ENCODE results near the gene YY1AP1. TPM values are rescaled to one million over a fixed set of nuclear protein-coding genes. Genes with fewer than 3 reads are reported as not detected.
"Not testable (repeated sequence)": the region's sequence is repeated elsewhere in the genome, so short reads cannot be mapped to it uniquely, and the experiment has no call there.

Gene YY1AP1
- 10 to 100 TPM; 26.7 to 56.1 (median 32.2) TPM for polyA plus RNA-seq (ENCODE audit: low read depth in 6 of 6)

- DNase-seq (peak; percentile 93), ATAC-seq (ENCODE audit: low read depth in 2 of 2) (peak; percentile 83 to 84)
- Mint-ChIP-seq H3K4me3 (peak within 1 kb of the TSS; percentile 95 to 99 (median 97)), H3K27me3 (no peaks in the 10 kb centered on the region), H3K36me3 (peaks cover 7 to 17% of the 10 kb centered on the region in 2 donors), H3K27ac (peak within 1 kb of the TSS; percentile 93 to 99 (median 96)), H3K4me1 (peaks cover 29 to 68% (median 57%) of the 10 kb centered on the region in 3 donors), H3K9me3 (peaks cover 0 to 2% (median 0%) of the 10 kb centered on the region in 7 donors)
These were observed at the start of gene YY1AP1 for GRCh38 chr1:155688324-155689080. Gene YY1AP1 (minus strand): TSS chr1:155688774. CDS start chr1:155680436, 8,338 bp downstream.

- ATAC-seq (ENCODE audit: low read depth in 2 of 2) = peak; percentile 32 to 45
- peak; percentile 12 for DNase-seq
- Mint-ChIP-seq H3K4me1 (no peaks in the 10 kb centered on the region), H3K27me3 (no peaks in the 10 kb centered on the region), H3K36me3 (peaks cover 0 to 3% of the 10 kb centered on the region in 2 donors), H3K4me3 (no peak overlapping the region), H3K27ac (peak overlapping the region in 2 of 6 donors; percentile 19 to 26), H3K9me3 (no peaks in the 10 kb centered on the region)
These were observed 40.7 kb upstream of the YY1AP1 start for GRCh38 chr1:155729031-155729898.

- H3K36me3 Mint-ChIP-seq = peaks cover 0 to 3% of the 10 kb centered on the region in 2 donors
These were observed 36.6 kb upstream of the YY1AP1 start for GRCh38 chr1:155725142-155725541.

GRCh38 chr1:155719703-155720102 is 31.1 kb upstream of the YY1AP1 start:
- Mint-ChIP-seq H3K36me3 (no peaks in the 10 kb centered on the region), H3K27me3 (no peaks in the 10 kb centered on the region), H3K4me3 (no peak overlapping the region), H3K9me3 (no peaks in the 10 kb centered on the region), H3K4me1 (peaks cover 0 to 19% (median 8%) of the 10 kb centered on the region in 3 donors), H3K27ac (no peak overlapping the region)
- no peak for ATAC-seq (ENCODE audit: low read depth in 2 of 2)
- DNase-seq = no peak

More at GRCh38 chr1:155725142-155725541, 36.6 kb upstream of the YY1AP1 start:
- no peak for DNase-seq
- no peak overlapping the region for H3K27ac Mint-ChIP-seq
- no peak overlapping the region for H3K4me3 Mint-ChIP-seq
- no peaks in the 10 kb centered on the region for H3K27me3 Mint-ChIP-seq
- no peaks in the 10 kb centered on the region for H3K9me3 Mint-ChIP-seq
- no peak for ATAC-seq (ENCODE audit: low read depth in 2 of 2)
- no peaks in the 10 kb centered on the region for H3K4me1 Mint-ChIP-seq

GRCh38 chr1:155718524-155719115 is 30.0 kb upstream of the YY1AP1 start:
- H3K36me3 Mint-ChIP-seq; ATAC-seq (ENCODE audit: low read depth in 2 of 2); H3K27me3 Mint-ChIP-seq; H3K4me3 Mint-ChIP-seq; H3K9me3 Mint-ChIP-seq; DNase-seq: not testable (repeated sequence)
- Mint-ChIP-seq H3K4me1 (peaks cover 0 to 19% (median 8%) of the 10 kb centered on the region in 3 donors), H3K27ac (peak overlapping the region in 1 of 6 donors; percentile 65)

- Mint-ChIP-seq H3K27ac (peak overlapping the region in 3 of 6 donors; percentile 4 to 72 (median 34)), H3K4me1 (peaks cover 0 to 19% (median 8%) of the 10 kb centered on the region in 3 donors), H3K4me3 (peak overlapping the region in 1 of 8 donors; percentile 28), H3K36me3 (no peaks in the 10 kb centered on the region), H3K27me3 (no peaks in the 10 kb centered on the region), H3K9me3 (no peaks in the 10 kb centered on the region)
- ATAC-seq (ENCODE audit: low read depth in 2 of 2) (peak; percentile 69 to 79), DNase-seq (no peak)
These were observed 28.5 kb upstream of the YY1AP1 start for GRCh38 chr1:155717041-155717440.

GRCh38 chr1:155715777-155716176 is 27.2 kb upstream of the YY1AP1 start:
- Mint-ChIP-seq H3K4me1 (peaks cover 0 to 19% (median 8%) of the 10 kb centered on the region in 3 donors), H3K27me3 (no peaks in the 10 kb centered on the region), H3K9me3 (no peaks in the 10 kb centered on the region), H3K4me3 (no peak overlapping the region), H3K27ac (peak overlapping the region in 2 of 6 donors; percentile 17 to 88), H3K36me3 (no peaks in the 10 kb centered on the region)
- ATAC-seq (ENCODE audit: low read depth in 2 of 2) = no peak
- DNase-seq = no peak

GRCh38 chr1:155715056-155715455 is 26.5 kb upstream of the YY1AP1 start:
- not testable (repeated sequence) for DNase-seq; H3K27me3 Mint-ChIP-seq; H3K9me3 Mint-ChIP-seq; H3K36me3 Mint-ChIP-seq; H3K27ac Mint-ChIP-seq; ATAC-seq (ENCODE audit: low read depth in 2 of 2); H3K4me3 Mint-ChIP-seq
- peaks cover 0 to 19% (median 8%) of the 10 kb centered on the region in 3 donors for H3K4me1 Mint-ChIP-seq

GRCh38 chr1:155713075-155713474 is 24.5 kb upstream of the YY1AP1 start:
- Mint-ChIP-seq H3K27ac (no peak overlapping the region), H3K4me3 (no peak overlapping the region), H3K36me3 (no peaks in the 10 kb centered on the region), H3K27me3 (no peaks in the 10 kb centered on the region), H3K4me1 (peaks cover 0 to 23% (median 9%) of the 10 kb centered on the region in 3 donors), H3K9me3 (no peaks in the 10 kb centered on the region)
- DNase-seq = no peak
- ATAC-seq (ENCODE audit: low read depth in 2 of 2) = no peak

GRCh38 chr1:155712636-155713035 is 24.1 kb upstream of the YY1AP1 start:
- not testable (repeated sequence) for DNase-seq; H3K36me3 Mint-ChIP-seq; H3K27ac Mint-ChIP-seq; H3K4me3 Mint-ChIP-seq; ATAC-seq (ENCODE audit: low read depth in 2 of 2); H3K27me3 Mint-ChIP-seq; H3K9me3 Mint-ChIP-seq
- H3K4me1 Mint-ChIP-seq = peaks cover 2 to 27% (median 14%) of the 10 kb centered on the region in 3 donors

- H3K27me3 Mint-ChIP-seq; H3K9me3 Mint-ChIP-seq; H3K27ac Mint-ChIP-seq; DNase-seq; ATAC-seq (ENCODE audit: low read depth in 2 of 2); H3K4me3 Mint-ChIP-seq; H3K36me3 Mint-ChIP-seq: not testable (repeated sequence)
- H3K4me1 Mint-ChIP-seq = peaks cover 6 to 20% (median 10%) of the 10 kb centered on the region in 3 donors
These were observed 22.9 kb upstream of the YY1AP1 start for GRCh38 chr1:155711457-155711856.

GRCh38 chr1:155709391-155709790 is 20.8 kb upstream of the YY1AP1 start:
- Mint-ChIP-seq H3K27ac (no peak overlapping the region), H3K27me3 (no peaks in the 10 kb centered on the region), H3K9me3 (no peaks in the 10 kb centered on the region), H3K4me3 (no peak overlapping the region), H3K36me3 (no peaks in the 10 kb centered on the region), H3K4me1 (peaks cover 9 to 17% (median 11%) of the 10 kb centered on the region in 3 donors)
- no peak for ATAC-seq (ENCODE audit: low read depth in 2 of 2)
- DNase-seq = no peak

GRCh38 chr1:155706139-155706538 is 17.6 kb upstream of the YY1AP1 start:
- Mint-ChIP-seq H3K27ac (peak overlapping the region in 1 of 6 donors; percentile 60), H3K4me1 (peaks cover 13 to 26% (median 26%) of the 10 kb centered on the region in 3 donors)
- ATAC-seq (ENCODE audit: low read depth in 2 of 2) = no peak

More at GRCh38 chr1:155706139-155706538, 17.6 kb upstream of the YY1AP1 start:
- Mint-ChIP-seq H3K4me3 (peak overlapping the region in 1 of 8 donors; percentile 47), H3K36me3 (no peaks in the 10 kb centered on the region), H3K9me3 (no peaks in the 10 kb centered on the region), H3K27me3 (no peaks in the 10 kb centered on the region)
- no peak for DNase-seq
